GM12801 (cell line): ENCODE results near the gene STS.

Experiments
- CTCF ChIP-seq: IDR thresholded peaks from one replicate; pipeline ENCODE4 v1.5.1; 2011; ENCODE audit warnings: control low read depth; ENCODE audit not compliant: insufficient read length; ENCODE audit errors: extremely low read depth

Gene STS

GRCh38 chrX:7110821-7111276, 36.7 kb upstream of the STS start:
- TF ChIP-seq CTCF = no peak

GRCh38 chrX:7111518-7111917, 36.0 kb upstream of the STS start:
- no peak for TF ChIP-seq CTCF

GRCh38 chrX:7112071-7112470, 35.4 kb upstream of the STS start:
- no peak for TF ChIP-seq CTCF

- TF ChIP-seq CTCF = no peak
Observed at GRCh38 chrX:7115557-7115956, 32.0 kb upstream of the STS start.

GRCh38 chrX:7116081-7116480, 31.4 kb upstream of the STS start:
- TF ChIP-seq CTCF = no peak

- TF ChIP-seq CTCF = no peak
Observed at GRCh38 chrX:7117587-7117986, 29.9 kb upstream of the STS start.

GRCh38 chrX:7119950-7120877, 27.3 kb upstream of the STS start:
- no peak for TF ChIP-seq CTCF
